GM19025 (cell line): ENCODE results near the gene FNDC11.
"Not testable (repeated sequence)": the region's sequence is repeated elsewhere in the genome, so short reads cannot be mapped to it uniquely, and the experiment has no call there.

Experiments used
- ATAC-seq: cut with Tn5 transposase; IDR thresholded peaks from one replicate; pipeline ENCODE4 v1.9.1; 2021; ENCODE audit warnings: mild to moderate bottlenecking, low read depth, moderate library complexity; ENCODE audit not compliant: unreplicated experiment

Gene FNDC11

GRCh38 chr20:63595416-63596127, 41.6 kb downstream of the FNDC11 start:
- no peak for ATAC-seq

- ATAC-seq: no peak
These were observed 42.5 kb downstream of the FNDC11 start for GRCh38 chr20:63596423-63596822.

- no peak for ATAC-seq
These were observed 43.9 kb downstream of the FNDC11 start for GRCh38 chr20:63597651-63598478.

GRCh38 chr20:63598479-63599395, 44.8 kb downstream of the FNDC11 start:
- no peak for ATAC-seq

- ATAC-seq: no peak
These were observed 45.6 kb downstream of the FNDC11 start for GRCh38 chr20:63599396-63600050.

GRCh38 chr20:63601679-63602078, 47.7 kb downstream of the FNDC11 start:
- ATAC-seq: not testable (repeated sequence)

- ATAC-seq: no peak
These were observed 48.4 kb downstream of the FNDC11 start for GRCh38 chr20:63602321-63602720.
